Activated CD8-positive, alpha-beta memory T cell treated with anti-CD3 and anti-CD28 coated beads, Interleukin-2, amount 50 U/mL, for 24 hours (primary cell): ENCODE data around the gene ESR2.
"Not testable (repeated sequence)": the region's sequence is repeated elsewhere in the genome, so short reads cannot be mapped to it uniquely, and the experiment has no call there.

Experiments used
- DNase-seq: peaks from one replicate; pipeline ENCODE4 v3.0.0-alpha.2; 2020; ENCODE audit errors: extremely low read depth

Gene ESR2

GRCh38 chr14:64293976-64294671, at the start of gene ESR2:
TSS of gene ESR2 (minus strand) at chr14:64294371. CDS start at chr14:64282985, 11,386 bp downstream.
- DNase-seq, result no peak

GRCh38 chr14:64340560-64341196, 46.5 kb upstream of the ESR2 start:
- no peak for DNase-seq

- DNase-seq, result peak; percentile 78
These were observed 44.6 kb upstream of the ESR2 start for GRCh38 chr14:64338616-64339316.

GRCh38 chr14:64337888-64338615, 43.9 kb upstream of the ESR2 start:
- no peak for DNase-seq

- DNase-seq, result no peak
These were observed 35.0 kb upstream of the ESR2 start for GRCh38 chr14:64329149-64329548.

GRCh38 chr14:64326502-64326901, 32.3 kb upstream of the ESR2 start:
- DNase-seq, result no peak

- DNase-seq, result no peak
These were observed 30.7 kb upstream of the ESR2 start for GRCh38 chr14:64324895-64325294.

GRCh38 chr14:64324461-64324860, 30.3 kb upstream of the ESR2 start:
- DNase-seq, result no peak

GRCh38 chr14:64320362-64320761, 26.2 kb upstream of the ESR2 start:
- not testable (repeated sequence) for DNase-seq

GRCh38 chr14:64318695-64319094, 24.5 kb upstream of the ESR2 start:
- DNase-seq, result not testable (repeated sequence)

GRCh38 chr14:64303471-64303917, 9.3 kb upstream of the ESR2 start:
- no peak for DNase-seq

GRCh38 chr14:64298773-64299172, 4.6 kb upstream of the ESR2 start:
- DNase-seq, result no peak

- DNase-seq, result no peak
These were observed 2.4 kb upstream of the ESR2 start for GRCh38 chr14:64296561-64296960.

- peak; percentile 51 for DNase-seq
These were observed 672 bp upstream of the ESR2 start for GRCh38 chr14:64294672-64295413.

GRCh38 chr14:64292197-64292596, 2.0 kb downstream of the ESR2 start:
- DNase-seq, result no peak

- no peak for DNase-seq
These were observed 4.6 kb downstream of the ESR2 start for GRCh38 chr14:64289571-64289970.

- DNase-seq, result no peak
These were observed 12.4 kb downstream of the ESR2 start for GRCh38 chr14:64281805-64282204.

GRCh38 chr14:64279704-64280668, 14.2 kb downstream of the ESR2 start:
- no peak for DNase-seq

- DNase-seq, result no peak
These were observed 15.7 kb downstream of the ESR2 start for GRCh38 chr14:64278458-64278857.

- no peak for DNase-seq
These were observed 22.2 kb downstream of the ESR2 start for GRCh38 chr14:64272019-64272418.
